Psoas muscle (tissue), 8 donors: Measurements from ENCODE around the gene NAPEPLD. TPM values are rescaled to one million over a fixed set of nuclear protein-coding genes. Genes with fewer than 3 reads are reported as not detected.
"Not testable (repeated sequence)": the region's sequence is repeated elsewhere in the genome, so short reads cannot be mapped to it uniquely, and the experiment has no call there.

Source experiments
- ATAC-seq, 4 donors: fragments of 200-7000 bp; cut with Tn5 transposase; one replicate each; pipeline ENCODE4 v1.9.1; 2020; ENCODE audit warnings: moderate library complexity in 3 of 4, mild to moderate bottlenecking in 2 of 4
- DNase-seq, 2 donors: peaks; one replicate each; pipeline ENCODE4 v3.0.0-alpha.2; 2020
- H3K27ac ChIP-seq: fragments of 200-600 bp; one replicate; pipeline ENCODE4 v1.8.0; 2022
- H3K27me3 ChIP-seq, 3 donors: fragments of 200-600 bp in 1 of 3; one replicate each; pipeline versions ENCODE4 v1.6.1 to v1.8.0; 2013 to 2022; ENCODE audit warnings: low read length in 2 of 3, mild to moderate bottlenecking in 2 of 3, moderate library complexity in 1 of 3; ENCODE audit not compliant: insufficient read depth in 3 of 3
- H3K36me3 ChIP-seq, 2 donors: fragments of 200-600 bp in 1 of 2; one replicate each; pipeline versions ENCODE4 v1.6.1 to v1.8.0; 2013 to 2022; ENCODE audit warnings: low read depth in 1 of 2, mild to moderate bottlenecking in 1 of 2, moderate library complexity in 1 of 2; ENCODE audit not compliant: insufficient read depth in 1 of 2
- H3K4me1 ChIP-seq: fragments of 200-600 bp; one replicate; pipeline ENCODE4 v1.8.0; 2022
- H3K4me3 ChIP-seq: fragments of 200-600 bp; one replicate; pipeline ENCODE4 v1.8.0; 2022; ENCODE audit warnings: mild to moderate bottlenecking
- H3K9me3 ChIP-seq: fragments of 200-600 bp; one replicate; pipeline ENCODE4 v1.8.0; 2022
- CTCF ChIP-seq: fragments of 200-600 bp; IDR thresholded peaks from one replicate; pipeline ENCODE4 v1.8.0; 2022; ENCODE audit warnings: antibody characterized with exemption
- WGBS, 3 donors: extraction: QIAGEN DNeasy Blood & Tissue Kit; methylation state at CpG; one replicate each; pipeline versions ENCODE4 v1.1.6 to v1.1.7; 2013; 5-methylcytosine and 5-hydroxymethylcytosine counted together
- intact Hi-C, 2 donors: fragments of 100-400 bp; cut with DNase I; formaldehyde crosslinking; loops; one replicate each; pipeline versions ENCODE4 v1.11.0 to v1.14.2; 2022
- polyA plus RNA-seq, 3 donors: library from polyadenylated mRNA; stranded (reverse); fragments of 200-250 nt; gene quantifications; one replicate each; pipeline ENCODE4 v1.2.3, GENCODE V29; 2013
- total RNA-seq, 4 donors: library from RNA; stranded (reverse); fragmentation: NEBNext Ultra II Directional in 2 of 4; extraction: Animal tissue kit (Norgen Biotek cat#: 25700) in 2 of 4; gene quantifications; one replicate each; pipeline versions ENCODE4 v1.2.1 to v1.2.4, GENCODE V29; 2021 to 2023
- donor health status: healthy with polysubstance abuse.
- donor health status: DM: no; HTN: no; CAD: no; lungs with moderate emphysema.
- donor health status: Bipolar disorder and iron deficiency.
- donor health status: healthy.
- donor health status: DM: yes; HTN: yes; CAD: no.
- donor health status: DM: no; HTN: no; CAD: no.
- donor health status: DM: no; HTN: no; CAD: no.
- donor health status: DM: yes; HTN: yes; CAD: no.

Gene NAPEPLD
- total and polyA plus RNA-seq, 7 donors: 2.9 to 9.7 (median 5.5) TPM

- 95 to 100% (median 96%) methylated on average over 1 of the region's 1 CpG for WGBS, 3 donors
- Histone ChIP-seq H3K27me3 (no peaks in the 10 kb centered on the region), H3K36me3 (peaks cover 3 to 46% of the 10 kb centered on the region in 2 donors), H3K9me3 (peaks cover under 1% of the 10 kb centered on the region), H3K4me3 (no peak overlapping the region), H3K4me1 (no peaks in the 10 kb centered on the region), H3K27ac (no peak overlapping the region)
- intact Hi-C loops: no loop called here
- no peak for TF ChIP-seq CTCF
- DNase-seq (no peak), ATAC-seq (no peak)
Observed at GRCh38 chr7:103116511-103116910, 32.4 kb downstream of the NAPEPLD start.

DNA sequence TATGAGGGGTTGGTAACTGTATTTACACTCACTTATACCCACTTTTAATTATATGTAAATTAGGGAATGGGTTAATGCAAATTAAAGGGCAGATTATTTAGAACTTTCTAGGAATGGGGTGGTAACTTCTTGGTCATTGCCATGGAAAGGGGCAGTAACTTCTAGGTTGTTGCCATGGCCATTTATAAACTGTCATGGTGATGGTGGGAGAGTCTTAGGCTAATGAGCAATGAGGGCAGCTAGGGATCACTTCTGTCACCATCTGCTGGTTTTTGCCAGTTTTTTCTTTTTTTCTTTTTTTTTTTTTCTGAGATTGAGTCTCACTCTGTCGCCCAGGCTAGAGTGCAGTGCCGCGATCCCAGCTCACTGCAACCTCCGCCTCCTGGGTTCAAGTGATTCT lies 33.1 kb downstream of the NAPEPLD start:
- peaks cover 7% of the 10 kb centered on the region for H3K9me3 ChIP-seq
- H3K27ac ChIP-seq: no peak overlapping the region
- intact Hi-C loops: no loop called here
- ATAC-seq (no peak), DNase-seq (no peak)
- WGBS, 3 donors: 93 to 98% (median 97%) methylated on average over 2 to 4 of the region's 4 CpGs
- no peak overlapping the region for H3K4me3 ChIP-seq
- no peaks in the 10 kb centered on the region for H3K27me3 ChIP-seq
- no peaks in the 10 kb centered on the region for H3K4me1 ChIP-seq
- TF ChIP-seq CTCF: no peak
- peaks cover 3 to 39% of the 10 kb centered on the region in 2 donors for H3K36me3 ChIP-seq

- peaks cover 7% of the 10 kb centered on the region for H3K9me3 ChIP-seq
- intact Hi-C loops: no loop called here
Observed at GRCh38 chr7:103114576-103115008, 34.3 kb downstream of the NAPEPLD start.

DNA sequence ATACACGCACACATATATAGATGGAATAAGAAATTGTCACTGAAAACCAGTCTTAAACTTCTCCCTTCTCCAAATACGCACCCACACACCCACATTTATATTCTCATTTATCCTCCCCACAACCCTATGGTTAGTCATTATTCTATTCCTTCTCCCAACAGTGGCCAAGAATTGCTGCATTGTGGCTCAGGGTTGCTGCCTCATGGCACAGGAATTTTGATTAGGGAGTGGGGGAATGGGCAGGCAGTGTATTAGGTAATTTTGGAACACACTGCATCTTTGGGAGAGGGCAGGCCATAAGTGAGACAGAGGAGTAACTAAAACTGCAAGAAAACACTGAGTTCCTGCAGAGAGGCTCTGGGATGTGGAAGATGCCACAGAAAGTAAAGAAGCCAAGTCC lies 35.7 kb downstream of the NAPEPLD start:
- Histone ChIP-seq H3K9me3 (peaks cover 7% of the 10 kb centered on the region), H3K4me1 (no peaks in the 10 kb centered on the region), H3K27ac (no peak overlapping the region), H3K4me3 (no peak overlapping the region), H3K36me3 (peaks cover 0 to 21% of the 10 kb centered on the region in 2 donors), H3K27me3 (no peaks in the 10 kb centered on the region)
- no peak for DNase-seq
- WGBS, 3 donors: 88 to 97% (median 95%) methylated on average over 2 of the region's 2 CpGs
- ATAC-seq: no peak
- no peak for TF ChIP-seq CTCF
- intact Hi-C loops: no loop called here

More at GRCh38 chr7:103114576-103115008, 34.3 kb downstream of the NAPEPLD start:
- no peak for ATAC-seq
- no peak for TF ChIP-seq CTCF
- Histone ChIP-seq H3K27me3 (no peaks in the 10 kb centered on the region), H3K4me1 (no peaks in the 10 kb centered on the region), H3K4me3 (no peak overlapping the region), H3K27ac (no peak overlapping the region), H3K36me3 (peaks cover 0 to 31% of the 10 kb centered on the region in 2 donors)
- 75 to 93% (median 90%) methylated on average over 1 of the region's 1 CpG for WGBS, 3 donors
- DNase-seq: no peak

GRCh38 chr7:103106703-103107070 lies 42.2 kb downstream of the NAPEPLD start:
- peaks cover 2 to 32% of the 10 kb centered on the region in 2 donors for H3K36me3 ChIP-seq
- 67 to 76% (median 73%) methylated on average over 6 of the region's 6 CpGs for WGBS, 3 donors
- intact Hi-C loops, H3K4me1 ChIP-seq, H3K9me3 ChIP-seq, H3K27me3 ChIP-seq, H3K27ac ChIP-seq, ATAC-seq, DNase-seq, H3K4me3 ChIP-seq: not testable (repeated sequence)
